Measurements from ENCODE around the gene ZNF365.
"Not testable (repeated sequence)": the region's sequence is repeated elsewhere in the genome, so short reads cannot be mapped to it uniquely, and the experiment has no call there.

Gene ZNF365, protein sequence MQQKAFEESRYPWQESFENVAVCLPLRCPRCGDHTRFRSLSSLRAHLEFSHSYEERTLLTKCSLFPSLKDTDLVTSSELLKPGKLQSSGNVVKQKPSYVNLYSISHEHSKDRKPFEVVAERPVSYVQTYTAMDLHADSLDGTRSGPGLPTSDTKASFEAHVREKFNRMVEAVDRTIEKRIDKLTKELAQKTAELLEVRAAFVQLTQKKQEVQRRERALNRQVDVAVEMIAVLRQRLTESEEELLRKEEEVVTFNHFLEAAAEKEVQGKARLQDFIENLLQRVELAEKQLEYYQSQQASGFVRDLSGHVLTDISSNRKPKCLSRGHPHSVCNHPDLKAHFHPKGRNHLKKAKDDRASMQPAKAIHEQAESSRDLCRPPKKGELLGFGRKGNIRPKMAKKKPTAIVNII

DNA sequence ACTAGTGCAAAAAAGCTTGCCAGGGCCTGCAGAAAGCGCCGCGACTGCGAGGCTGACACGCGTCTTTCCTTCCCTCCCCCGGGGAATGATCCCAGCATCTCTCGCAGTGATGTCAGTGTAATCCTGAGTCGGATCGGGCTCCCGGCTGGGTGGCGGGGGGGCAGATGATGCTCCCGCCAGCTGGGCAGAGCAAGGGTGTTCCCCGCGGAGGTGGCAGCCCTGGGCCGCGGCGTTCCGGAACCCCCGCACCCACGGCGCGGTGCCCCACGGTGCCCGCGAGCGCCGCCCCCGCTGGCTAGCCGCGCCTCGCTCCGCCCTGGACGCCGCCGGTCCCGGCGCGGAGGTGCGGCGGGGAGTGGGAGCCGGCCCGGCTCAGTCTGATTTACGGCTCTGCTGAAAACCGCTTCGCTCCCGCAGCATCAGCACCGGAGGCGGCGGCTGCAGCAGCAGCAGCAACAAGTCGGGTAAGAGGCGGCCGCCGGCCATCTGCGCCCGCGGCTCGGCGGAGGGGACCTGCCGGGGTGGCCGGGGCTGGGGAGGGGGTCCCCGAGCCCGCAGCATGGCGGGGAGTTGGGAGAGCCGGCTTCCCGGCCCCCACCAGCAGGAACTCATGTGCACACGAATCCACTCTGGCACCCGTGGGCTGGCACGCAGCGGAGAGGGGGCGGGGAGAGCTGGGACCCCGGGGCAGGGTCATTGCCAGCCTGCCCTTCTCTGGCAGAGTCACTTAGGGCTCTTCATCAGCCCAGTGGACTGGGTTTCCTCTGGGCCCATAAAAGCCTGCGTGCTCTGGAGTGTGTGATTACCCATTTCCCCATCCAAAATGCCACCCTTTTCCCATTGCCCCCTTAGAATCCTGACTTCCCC, at the start of gene ZNF365:
ZNF365 (plus strand) TSS at position 375 of the 867 bp plus-strand sequence. CDS start 1,825 bp downstream, outside the sequence.
- FAIRE-seq = no peak

DNA sequence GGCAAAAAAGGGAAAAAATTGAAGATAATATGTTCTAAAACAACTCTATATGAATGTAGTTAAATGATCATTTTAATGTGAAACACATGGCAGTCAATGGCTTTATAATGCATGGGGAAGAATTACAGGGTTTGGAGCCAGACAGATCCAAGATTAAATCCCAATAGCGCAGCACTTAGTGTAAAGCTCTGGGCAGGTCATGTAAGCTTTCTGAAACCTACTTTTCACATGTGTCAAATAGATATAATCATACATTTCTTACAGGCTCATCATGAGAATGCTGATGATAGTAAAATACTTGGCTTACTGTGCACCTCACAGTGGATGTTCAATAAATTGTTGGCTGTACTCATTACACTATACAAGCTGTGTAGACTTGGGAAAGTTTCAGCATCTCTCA, 48.0 kb upstream of the ZNF365 start:
- FAIRE-seq = no peak

DNA sequence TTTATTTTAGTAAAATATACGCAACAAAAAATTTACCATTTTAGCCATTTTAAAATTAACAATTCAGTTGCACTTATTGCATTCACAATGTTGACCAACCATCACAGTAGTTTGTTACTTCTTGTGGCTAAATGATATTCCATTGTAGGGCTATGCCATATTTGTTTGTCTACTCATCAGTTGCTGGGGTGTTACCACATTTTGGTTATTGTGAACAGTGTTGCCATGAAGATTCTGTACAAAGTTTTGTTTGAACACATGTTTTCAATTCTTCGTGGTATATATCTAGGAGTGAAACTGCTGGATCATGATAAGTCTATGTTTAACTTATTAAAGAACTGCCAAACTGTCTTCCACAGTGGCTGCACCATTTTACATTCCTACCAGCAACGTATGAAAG, 46.3 kb upstream of the ZNF365 start:
- no peak for FAIRE-seq

DNA sequence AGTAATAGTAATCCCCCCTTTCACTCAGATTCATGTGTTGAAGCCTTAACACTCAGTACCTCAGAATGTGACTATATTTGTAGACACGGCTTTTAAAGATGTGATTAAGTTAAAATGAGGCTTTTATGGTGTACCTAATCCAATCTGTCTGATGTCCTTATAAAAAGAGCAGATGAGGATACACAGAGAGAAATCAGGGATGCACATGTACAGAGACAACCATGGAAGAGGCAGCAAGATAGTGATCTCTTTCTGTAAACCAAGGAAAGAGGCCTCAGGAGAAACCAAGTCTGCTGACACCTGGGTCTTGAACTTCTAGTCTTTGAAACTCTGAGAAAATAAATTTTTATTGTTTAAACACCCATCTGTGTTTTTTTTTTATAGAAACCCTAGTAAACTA, 44.0 kb upstream of the ZNF365 start:
- FAIRE-seq = no peak

DNA sequence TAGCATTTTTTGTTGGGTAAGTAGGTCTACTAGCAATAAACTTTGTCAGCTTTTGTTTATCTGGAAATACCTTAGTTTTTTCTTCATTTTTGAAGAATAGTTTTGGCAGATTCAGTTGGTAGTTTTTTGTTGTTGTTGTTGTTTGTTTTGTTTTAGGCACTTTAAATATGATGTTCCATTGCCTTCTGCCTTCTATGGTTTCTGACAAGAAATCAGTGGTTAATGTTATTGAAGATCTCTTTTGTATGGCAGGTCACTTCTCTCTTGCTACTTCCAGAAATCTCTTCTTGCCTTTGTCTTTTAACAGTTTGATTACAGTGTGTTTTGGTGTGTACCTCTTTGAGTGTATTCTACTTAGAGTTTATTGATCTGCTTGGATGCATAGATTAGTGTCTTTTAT, 41.8 kb upstream of the ZNF365 start:
- no peak for FAIRE-seq

DNA sequence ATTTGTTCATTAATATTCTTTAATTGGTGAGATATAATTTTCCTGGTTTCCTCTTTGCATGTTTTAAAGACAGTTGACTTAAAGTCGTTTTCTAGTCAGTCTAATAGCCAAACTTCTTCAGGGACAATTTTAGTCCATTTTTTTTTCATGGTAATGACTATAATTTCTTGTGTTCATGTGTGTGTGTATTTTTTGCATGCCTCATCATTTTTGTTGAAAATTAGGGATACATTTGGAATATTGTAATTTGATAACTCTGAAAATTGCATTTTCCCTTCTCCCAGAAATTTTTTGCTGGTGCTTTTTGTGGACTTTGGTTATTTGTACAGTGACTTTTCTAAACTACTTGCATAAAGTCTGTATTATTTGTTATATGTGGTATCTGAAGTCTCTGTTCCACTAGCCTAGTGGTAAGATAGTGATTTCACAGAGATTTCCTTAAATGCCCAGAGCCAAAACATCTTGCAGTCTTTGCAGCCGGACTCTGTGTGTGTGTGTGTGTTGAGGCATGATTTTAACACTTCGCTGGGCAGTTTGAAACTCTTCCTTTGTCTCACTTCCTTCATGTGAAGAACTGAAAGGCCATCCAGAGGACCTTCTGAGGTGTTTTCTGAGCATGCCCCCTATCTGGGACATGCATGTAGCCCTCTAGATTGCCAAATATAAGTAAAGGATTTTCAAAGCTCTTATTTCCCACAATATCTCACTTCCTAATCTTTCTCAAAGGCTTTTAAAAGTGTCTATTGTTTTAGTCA, 40.9 kb upstream of the ZNF365 start:
- no peak for FAIRE-seq

DNA sequence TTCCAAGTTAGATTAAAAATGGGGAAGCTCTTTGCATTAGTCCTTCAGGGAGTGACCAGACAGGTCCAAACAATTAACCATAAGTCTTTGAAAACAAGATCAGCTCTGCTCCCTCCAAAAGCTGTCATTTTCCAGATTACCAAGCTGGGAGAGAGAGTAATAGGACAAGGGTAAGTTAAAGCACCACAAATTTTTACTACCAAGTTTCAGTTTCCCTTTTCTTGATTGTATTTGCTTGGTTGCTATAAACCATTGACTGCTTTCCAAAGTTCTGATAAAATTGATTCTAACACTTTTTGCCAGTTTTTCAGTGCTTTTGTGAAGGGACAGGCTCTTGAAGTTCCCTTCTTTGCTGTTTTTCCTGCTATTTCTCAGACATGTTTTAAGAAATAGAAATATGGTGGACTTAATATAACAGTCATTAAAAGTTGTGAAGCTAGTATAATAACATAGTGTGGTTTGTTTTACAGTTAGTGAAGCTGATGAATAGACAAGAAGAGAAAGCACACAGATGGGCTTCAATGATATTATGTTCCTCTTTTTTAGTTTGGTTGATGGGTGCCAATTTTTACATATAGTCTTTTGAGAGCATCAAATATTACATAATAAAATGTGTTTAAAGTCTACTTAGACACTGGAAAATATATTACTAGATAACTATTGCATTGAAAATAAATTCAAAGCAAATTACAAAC, 40.0 kb upstream of the ZNF365 start:
- no peak for FAIRE-seq

DNA sequence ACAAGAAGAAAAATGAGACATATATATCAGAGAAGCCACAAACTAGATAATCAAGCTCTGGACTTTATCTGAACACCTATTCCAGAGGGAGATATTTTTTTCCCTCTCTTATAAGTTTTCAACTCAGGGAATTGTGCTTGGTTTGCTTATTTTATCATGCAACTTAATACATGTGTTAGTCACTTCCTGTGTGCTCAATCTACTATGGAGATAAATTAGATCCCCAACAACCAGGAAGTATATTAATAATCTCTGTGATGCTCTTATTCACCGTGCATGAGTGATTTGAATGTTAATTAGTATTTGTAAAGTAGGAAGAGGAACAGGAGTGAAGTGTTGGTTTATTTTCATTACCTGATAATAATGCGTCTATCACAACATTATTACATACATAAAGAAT, 38.8 kb upstream of the ZNF365 start:
- FAIRE-seq = no peak

DNA sequence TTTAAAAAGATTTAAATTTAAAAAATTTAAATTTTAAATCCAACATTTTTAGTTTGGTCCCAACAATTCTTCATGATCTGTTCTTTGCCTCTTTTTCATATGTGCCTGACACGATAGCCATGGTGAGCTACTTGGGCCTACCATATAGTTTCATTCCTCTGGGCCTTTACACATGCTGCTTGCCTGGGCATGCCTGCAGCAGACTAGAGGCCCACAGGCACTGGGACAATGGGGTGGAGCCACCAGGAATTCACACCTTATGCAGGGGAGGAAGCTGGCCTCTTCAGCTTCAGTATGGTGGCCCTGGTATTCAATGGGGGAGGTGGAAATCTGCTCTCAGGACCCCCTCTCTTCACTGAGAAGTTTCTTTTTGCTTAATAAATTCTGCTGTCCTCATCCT, 37.8 kb upstream of the ZNF365 start:
- FAIRE-seq = no peak

DNA sequence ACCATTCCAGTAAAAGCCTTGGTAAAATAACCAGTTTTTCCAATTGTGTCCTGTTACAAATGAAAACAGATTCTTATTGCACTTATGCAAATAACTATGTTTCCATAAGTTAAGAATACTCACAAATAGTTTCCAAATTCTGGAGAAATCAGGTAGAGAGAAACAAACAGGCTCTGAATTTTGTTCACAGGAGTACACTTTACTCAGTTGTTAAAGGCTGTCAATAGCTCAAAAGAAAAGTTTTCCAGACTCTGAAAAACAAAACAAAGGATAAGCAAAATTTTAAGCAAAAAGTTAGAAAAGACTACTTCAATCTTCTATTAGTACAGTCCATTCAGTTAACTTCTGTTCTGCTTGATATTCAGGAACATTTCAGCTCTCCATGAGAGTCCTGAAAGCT, 32.8 kb upstream of the ZNF365 start:
- FAIRE-seq = no peak

DNA sequence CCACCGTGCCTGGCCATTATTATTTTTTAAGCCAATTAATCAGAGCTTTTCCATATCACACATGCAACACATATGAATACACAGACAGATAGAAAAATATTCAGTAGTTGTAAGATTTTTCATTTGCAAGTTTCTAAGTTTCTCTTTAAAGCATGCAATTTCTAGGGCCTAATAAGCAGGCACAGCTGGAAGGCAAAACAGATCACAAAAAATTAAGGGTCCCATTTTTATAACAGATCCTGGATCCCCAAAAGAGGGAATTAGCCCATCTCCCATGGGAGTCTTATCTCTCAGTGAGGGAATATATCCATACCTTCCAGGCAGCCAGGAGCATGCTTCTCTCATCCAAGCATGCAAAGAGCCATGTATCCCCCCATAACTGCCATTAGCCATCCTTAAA, 31.2 kb upstream of the ZNF365 start:
- no peak for FAIRE-seq

DNA sequence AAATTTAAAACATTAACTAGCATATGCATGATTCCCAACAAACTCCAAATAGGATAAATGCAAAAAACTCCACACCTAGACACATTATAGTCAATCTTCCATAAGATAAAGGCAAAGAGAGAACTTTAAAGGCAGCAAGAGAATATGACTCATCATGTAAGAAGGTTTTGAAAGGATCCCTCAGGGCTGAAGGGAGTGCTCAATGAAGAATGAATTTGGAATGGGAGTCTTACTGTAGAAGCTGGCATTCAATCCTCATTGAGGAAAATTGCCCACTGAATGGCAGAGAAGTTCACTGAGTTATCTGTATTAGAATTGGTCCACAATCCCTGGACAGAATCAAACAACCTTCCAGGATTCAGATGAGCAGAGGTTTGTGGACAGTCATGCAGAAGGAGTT, 26.1 kb upstream of the ZNF365 start:
- FAIRE-seq = no peak

DNA sequence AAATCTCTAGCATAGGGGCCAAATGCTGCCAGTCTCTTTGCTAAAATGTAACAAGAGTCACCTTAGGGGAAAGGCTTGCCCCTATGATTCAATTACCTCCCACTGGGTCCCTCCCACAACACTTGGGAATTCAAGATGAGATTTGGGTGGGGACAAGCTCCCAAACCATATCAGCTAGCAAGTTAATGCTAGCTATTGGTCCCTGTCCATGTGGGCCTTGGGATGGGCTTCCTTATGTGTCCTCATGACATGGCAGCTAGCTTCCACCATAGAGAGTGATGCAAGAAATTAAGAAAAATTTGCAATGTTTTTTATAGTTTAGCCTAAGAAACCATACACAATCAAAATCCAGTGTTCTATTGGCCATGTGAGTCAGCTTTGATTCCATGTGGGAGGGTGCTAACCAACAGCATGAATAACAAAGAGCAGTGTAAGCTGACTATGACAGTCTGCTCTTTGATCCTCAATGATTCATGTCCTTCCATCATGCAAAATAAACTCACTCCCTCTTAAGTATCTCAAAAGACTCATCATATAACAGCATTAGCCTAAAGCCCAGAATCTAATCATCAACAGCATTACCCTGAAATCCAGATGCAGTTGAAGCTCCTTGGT, 21.7 kb upstream of the ZNF365 start:
- no peak for FAIRE-seq

DNA sequence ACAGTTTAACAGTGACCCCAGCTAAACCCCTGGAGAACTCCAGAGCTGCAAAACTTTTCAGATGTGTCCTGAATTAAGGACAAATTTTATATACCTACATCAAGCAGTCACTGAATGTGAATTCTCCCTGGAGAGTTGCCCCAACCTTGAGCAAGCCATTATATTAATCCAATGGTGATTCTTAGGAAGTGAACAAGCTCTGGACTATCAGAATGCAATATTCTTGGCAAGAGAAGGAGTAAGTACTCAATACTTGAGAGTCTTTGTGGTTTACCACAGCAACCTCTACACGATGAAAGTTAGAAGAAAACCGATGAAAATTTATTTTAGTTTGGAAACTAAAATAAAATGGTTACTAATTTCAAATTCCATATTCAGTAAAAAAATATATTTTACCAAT, 19.3 kb upstream of the ZNF365 start:
- no peak for FAIRE-seq

DNA sequence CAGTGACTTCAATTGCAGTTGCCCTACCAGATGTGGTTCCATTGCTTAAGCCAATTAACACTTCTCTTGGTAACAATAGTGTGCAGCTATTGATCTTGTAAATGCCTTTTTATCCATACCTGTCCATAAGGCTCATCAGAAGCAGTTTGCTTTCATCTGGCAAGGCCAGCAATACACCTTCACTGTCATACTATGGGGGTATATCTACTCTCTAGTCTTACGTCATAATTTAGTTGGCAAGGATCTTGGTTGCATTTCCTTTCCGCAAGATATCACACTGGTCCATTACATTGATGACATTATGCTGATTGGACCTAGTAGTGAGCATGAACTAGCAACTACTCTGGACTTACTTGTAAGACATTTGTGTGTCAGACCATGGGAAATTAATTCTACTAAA, 17.7 kb upstream of the ZNF365 start:
- no peak for FAIRE-seq

DNA sequence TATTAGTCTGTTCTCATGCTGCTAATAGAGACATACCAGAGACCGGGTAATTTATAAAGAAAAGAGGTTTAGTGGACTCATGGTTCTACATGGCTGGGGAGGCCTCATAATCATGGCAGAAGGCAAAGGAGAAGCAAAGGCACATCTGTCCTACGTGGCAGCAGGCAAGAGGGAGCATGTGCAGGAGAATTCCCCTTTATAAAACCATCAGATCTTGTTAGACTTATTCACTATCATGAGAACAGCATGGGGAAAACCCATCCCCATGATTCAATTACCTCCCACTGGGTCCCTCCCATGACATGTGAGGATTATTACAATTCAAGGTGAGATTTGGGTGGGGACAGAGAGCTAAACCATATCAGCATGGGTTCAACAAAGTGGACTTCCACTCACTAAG, 16.0 kb upstream of the ZNF365 start:
- FAIRE-seq = not testable (repeated sequence)

DNA sequence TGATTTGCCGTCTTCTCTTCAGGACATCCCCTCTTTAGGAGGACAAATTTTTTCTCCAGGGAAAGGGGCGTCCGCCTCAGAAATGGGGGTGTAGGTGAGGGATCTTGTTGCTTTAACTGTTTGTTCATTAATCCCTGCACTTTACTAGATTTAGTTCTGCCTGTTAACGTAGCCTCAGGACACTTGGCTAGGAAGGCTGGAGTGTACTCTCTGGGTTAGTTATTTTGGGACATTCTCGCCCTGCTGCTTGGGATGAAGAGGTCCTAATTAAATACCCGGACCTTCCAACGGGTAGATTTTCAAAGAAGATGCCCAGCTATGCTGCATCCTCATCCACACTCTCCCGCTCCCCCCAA, 552 bp upstream of the ZNF365 start:
- FAIRE-seq = no peak

DNA sequence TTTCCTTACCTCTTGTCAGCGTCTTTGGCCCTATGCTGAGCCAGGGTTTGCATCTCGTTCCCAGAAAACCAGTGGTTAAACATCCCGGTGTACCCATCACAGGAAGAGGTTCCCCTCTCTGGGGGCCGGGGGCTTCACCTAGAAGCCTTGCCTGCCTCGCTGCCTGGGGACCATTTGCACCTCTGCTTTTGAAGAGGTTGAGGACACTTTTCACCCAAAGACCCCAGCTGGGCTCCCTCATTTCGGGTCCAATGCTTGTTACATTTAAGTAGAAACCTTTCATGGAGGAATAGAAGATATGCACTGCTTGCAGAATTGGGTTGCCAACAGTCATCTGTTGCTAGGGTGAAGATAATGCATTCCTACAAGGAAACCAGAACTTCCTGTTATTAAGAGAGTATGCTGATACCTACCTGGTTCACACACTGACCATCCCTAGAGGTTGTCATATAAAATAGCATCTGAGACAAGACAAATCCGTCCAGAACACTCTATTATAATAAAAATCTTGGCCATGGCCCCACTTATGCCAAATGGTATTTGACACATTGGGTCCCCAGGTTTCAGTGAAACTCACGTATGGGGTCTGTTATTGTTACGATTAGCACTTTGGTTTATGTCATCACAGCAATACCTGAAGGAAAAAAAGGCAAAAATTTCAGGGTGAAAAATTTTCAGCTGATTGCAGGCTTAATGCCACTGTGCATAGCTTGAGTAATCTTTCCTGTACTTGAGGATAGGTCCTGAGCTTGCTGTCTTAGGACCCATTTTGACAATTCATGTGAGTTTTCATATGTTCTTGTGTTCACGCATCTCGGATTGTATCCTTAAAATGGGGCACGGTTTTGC, 917 bp downstream of the ZNF365 start:
- FAIRE-seq = no peak

DNA sequence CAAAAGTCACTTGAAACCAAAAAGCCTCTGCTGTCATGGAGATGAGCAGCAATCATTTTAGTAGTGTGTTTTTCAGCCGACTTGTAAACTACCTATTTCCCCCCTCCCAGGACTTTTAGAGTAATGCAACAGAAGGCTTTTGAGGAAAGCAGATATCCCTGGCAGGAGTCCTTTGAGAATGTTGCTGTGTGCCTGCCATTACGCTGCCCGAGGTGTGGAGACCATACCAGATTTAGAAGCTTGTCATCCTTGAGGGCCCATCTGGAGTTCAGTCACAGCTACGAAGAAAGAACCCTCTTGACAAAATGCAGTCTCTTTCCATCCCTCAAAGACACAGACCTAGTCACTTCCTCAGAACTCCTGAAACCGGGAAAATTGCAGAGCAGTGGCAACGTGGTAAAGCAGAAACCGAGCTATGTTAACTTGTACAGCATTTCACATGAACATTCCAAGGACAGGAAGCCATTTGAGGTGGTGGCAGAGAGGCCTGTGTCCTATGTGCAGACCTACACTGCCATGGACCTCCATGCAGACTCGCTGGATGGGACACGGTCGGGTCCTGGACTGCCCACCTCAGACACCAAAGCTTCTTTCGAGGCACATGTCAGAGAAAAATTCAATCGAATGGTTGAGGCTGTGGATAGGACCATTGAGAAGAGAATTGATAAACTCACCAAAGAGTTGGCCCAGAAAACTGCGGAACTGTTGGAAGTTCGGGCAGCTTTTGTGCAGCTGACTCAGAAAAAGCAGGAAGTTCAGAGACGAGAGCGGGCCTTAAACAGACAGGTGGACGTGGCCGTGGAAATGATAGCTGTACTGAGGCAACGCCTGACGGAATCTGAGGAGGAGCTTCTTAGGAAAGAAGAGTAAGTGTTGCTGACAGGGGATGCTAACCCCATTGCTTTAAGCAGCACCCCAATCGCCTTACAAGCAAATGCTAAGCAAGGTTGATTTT, 2.2 kb downstream of the ZNF365 start:
- no peak for FAIRE-seq

DNA sequence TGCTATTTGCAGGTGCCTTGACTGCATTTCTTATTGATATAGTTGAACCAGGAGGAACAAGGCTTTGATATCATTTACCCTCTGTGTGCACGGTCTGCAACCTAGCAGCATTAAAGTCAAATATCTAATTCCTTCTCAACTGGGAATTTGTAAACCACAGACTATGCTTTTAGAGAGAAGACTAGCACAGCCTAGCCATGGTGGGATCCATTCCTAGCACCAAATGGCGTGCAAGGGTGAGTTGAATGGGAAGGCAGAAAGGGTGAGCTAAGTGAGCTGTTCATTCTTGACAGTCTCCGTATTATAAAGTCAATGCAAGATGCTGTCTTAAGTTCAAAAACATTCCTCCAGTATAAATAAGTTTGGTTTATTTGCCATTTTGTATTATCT, 2.9 kb downstream of the ZNF365 start:
- FAIRE-seq = no peak

Measured in colon (tissue), 2 donors.